Measurements from ENCODE around the gene TSC22D1.

TSC22D1 gene

DNA sequence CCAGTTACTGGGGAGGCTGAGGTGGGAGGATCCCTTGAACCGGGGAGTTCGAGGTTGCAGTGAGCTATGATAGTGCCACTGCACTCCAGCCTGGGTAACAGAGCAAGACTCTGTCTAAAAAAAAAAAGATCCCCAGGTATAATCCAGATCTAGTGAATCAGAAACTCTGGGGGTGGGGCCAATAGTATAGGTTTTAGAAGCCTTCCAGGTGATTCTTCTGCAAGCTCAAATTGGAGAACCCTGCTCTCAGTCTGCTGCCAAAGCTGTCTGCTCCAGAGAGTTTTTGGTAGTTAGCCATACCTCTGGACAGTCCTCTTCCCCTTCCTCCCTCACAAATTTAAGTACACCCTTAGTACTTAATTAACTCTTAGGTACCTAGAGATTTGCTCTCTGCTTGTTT lies 174.6 kb downstream of the TSC22D1 start:
- DNase-seq, result no peak

DNA sequence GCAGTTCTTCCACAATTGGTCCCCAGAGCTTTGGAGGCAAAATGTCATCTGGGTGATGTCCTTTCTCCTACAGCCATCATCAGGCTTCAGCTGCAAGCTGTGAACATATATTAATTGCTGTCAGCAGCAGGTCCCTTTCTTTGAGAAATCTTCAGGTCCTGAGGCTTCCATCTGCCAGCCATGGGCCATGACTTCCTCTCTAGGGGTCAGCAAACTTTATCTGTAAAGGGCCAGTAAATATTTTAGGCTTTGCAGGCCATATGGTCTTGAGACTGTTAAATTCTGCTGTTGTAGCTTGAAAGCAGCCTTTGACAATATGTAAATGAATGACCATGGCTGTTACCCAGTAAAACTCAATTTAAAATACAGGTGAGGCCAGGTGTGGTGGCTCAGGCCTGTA lies 175.4 kb downstream of the TSC22D1 start:
- no peak for DNase-seq

GRCh38 chr13:44399074-44399473 lies 177.1 kb downstream of the TSC22D1 start:
- no peak for DNase-seq

DNA sequence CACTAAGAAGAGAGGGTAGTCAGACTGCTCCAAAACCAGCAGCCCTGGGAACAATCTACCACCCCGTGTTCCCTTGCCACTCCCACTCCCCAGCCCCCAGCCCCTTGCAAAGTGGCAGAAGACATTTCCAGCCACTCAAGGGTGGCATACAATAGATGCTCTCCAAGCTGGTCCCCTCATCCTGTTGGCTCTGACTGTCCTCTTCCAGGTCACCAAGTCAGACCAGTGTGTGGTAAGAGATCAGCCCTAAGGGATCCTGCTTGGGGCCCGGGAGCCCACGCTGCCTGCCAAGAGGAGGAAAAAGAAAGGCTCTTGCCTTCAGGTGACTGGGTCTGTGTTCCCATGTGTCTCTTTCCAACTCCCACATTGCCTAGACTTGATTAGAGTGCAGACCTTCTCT lies 177.5 kb downstream of the TSC22D1 start:
- no peak for DNase-seq

GRCh38 chr13:44397766-44398223 lies 178.3 kb downstream of the TSC22D1 start:
- no peak for DNase-seq

DNA sequence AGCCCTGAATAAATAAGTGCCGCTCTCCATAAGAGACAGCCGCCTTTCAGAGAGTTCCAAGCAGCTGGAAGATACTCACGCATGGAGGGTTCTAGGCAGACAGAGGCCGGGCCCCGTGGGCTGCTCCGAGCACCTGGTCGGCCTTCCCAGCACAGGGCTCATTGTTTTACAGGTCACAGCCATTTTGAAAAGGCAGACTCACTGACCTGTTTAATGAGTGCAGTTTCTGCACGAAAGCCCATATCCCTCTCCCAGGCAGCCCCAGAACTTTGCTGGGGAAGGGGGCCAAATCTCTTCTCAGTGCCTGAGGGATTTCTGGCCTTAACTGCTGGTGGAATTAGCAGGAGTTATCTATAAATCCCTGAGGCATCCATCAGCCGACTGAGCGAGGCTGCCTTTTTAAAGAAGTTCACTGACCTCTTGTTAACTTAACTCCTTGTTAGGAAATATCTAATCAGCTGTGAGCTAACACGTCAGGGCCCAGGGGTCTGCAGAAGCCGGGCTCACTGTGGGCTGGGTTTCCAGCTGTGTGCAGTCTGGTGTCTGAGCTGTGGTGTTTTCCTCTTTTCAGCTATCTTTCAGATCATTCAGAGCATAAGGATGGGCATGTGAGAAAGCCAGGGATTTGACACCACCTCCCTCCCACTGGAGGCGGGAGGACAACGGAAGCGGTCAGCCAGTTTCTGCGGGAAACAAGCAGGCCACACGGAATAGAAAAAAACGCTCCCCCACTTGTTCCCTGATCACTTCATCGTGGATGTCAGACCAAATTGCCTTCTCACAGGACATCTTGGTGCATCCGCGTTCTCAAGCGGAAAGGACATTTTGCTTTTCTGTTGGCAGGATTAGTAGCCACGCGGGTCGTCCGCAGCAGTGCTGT lies 179.2 kb downstream of the TSC22D1 start:
- DNase-seq, result no peak

DNA sequence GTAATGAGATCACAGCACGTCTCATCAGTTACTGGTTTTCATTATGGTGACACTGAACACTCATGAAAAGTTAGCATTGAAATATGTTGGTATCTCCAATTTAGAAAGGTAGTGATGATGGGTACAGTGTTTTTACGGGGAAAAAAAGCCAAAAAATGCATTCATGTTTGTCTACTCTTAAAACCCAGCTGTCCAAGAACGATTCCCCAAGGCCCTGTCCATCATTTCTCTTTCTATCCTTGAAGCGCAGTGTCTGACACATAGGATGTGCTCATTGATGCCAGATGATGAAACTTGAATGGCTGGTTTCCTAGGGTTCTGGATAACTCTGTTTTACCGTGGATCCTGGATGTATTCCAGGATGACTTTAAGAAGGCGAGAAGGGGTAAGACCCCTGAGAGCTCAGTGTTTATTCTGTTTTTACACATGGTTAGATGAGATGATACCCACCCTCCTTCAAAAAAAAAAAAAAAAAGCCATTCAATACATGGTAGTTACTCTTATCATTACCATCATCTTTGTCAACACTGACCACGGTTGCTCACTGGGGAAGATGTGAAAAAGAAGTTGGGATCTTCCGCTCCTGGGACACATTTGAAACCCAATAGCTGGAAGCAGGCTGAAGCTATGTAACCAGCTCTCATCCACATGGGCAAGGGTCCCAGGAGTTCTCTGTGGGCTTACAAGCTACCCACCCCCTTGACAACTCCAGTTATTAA lies 180.0 kb downstream of the TSC22D1 start:
- DNase-seq, result no peak

DNA sequence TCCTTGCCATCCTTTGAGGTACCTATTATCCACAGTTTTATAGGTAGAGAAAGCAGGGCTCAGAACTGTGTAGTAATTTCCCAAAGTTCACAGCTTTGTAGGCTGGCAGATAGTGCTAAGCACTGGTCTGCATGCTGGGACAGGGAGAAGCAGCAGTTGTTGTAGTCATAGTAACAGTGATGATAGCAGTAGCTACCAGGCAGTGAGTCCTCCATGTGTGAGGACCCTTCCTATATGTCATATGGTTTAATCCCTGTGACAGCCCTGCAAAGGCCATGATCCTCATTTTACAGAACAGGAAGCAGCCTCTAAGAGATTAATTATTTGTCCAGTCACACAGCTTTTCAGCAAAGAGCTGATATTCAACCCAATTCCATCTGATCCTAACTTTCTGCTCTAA lies 181.5 kb downstream of the TSC22D1 start:
- DNase-seq, result no peak

- DNase-seq, result no peak
These were observed 182.7 kb downstream of the TSC22D1 start for GRCh38 chr13:44393391-44393790.

- DNase-seq, result no peak
These were observed 186.3 kb downstream of the TSC22D1 start for GRCh38 chr13:44389876-44390275.

GRCh38 chr13:44389060-44389666 lies 187.0 kb downstream of the TSC22D1 start:
- DNase-seq, result no peak

- no peak for DNase-seq
These were observed 187.6 kb downstream of the TSC22D1 start for GRCh38 chr13:44388427-44389059.

GRCh38 chr13:44386913-44387556 lies 189.1 kb downstream of the TSC22D1 start:
- DNase-seq, result no peak

- DNase-seq, result no peak
These were observed 190.3 kb downstream of the TSC22D1 start for GRCh38 chr13:44385847-44386246.

- DNase-seq, result no peak
These were observed 190.7 kb downstream of the TSC22D1 start for GRCh38 chr13:44385401-44385800.

DNA sequence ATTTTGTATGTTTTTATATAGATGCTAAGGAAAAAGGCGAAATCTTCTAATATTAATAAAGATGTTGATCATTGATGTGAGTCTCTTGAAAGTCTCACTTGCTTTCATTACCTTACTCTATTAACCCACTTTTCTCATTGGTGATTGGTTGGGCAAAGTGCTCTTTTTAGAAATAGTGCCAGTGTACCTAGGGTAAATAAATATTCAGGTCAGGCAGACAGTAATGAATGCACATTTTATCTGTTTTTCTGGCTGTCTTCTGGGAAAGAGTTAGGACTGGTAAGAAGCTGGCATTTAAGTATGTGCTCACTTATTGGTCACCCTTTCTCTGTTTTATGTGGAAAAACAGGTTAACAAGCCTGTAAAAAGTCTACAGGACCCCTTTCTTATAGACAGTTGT lies 191.4 kb downstream of the TSC22D1 start:
- no peak for DNase-seq

GRCh38 chr13:44383945-44384344 lies 192.2 kb downstream of the TSC22D1 start:
- no peak for DNase-seq

- no peak for DNase-seq
These were observed 193.4 kb downstream of the TSC22D1 start for GRCh38 chr13:44382635-44383145.

Data from DMS53 (cell line).